Measurements from ENCODE around the gene WWC1.

GRCh38 chr5:168378741-168379140, 87.3 kb downstream of the WWC1 start:
- TF ChIP-seq CTCF (IDR thresholded peaks at IDR 0.05 in 4 of 5, conservative IDR thresholded peaks at IDR 0.05 in 1 of 5) (no peak), POLR2A (IDR thresholded peaks at IDR 0.05) (no peak)
